Mesothelial cell of epicardium (in vitro differentiated cells): ENCODE measurements around the gene FAXC. TPM values are rescaled to one million over a fixed set of nuclear protein-coding genes. Genes with fewer than 3 reads are reported as not detected.

Experiments used
- DNase-seq, 2 experiments: peaks; one replicate each; pipeline ENCODE4 v3.0.0; 2021; ENCODE audit warnings: low spot score in 2 of 2; ENCODE audit not compliant: unreplicated experiment in 2 of 2
- H3K27ac Mint-ChIP-seq: 2 replicates; pipeline ENCODE4 v1.8.0; 2021; ENCODE audit warnings: mixed read lengths
- H3K27me3 Mint-ChIP-seq: 2 replicates; pipeline ENCODE4 v1.8.0; 2021; ENCODE audit warnings: low read depth, mixed read lengths
- H3K36me3 Mint-ChIP-seq: 2 replicates; pipeline ENCODE4 v1.8.0; 2021; ENCODE audit warnings: mixed read lengths
- H3K4me1 Mint-ChIP-seq: 2 replicates; pipeline ENCODE4 v1.8.0; 2021; ENCODE audit warnings: mixed read lengths
- H3K4me3 Mint-ChIP-seq: 2 replicates; pipeline ENCODE4 v1.8.0; 2021; ENCODE audit warnings: mild to moderate bottlenecking, moderate library complexity, mixed read lengths
- H3K9me3 Mint-ChIP-seq: 2 replicates; pipeline ENCODE4 v1.8.0; 2021; ENCODE audit warnings: mixed read lengths
- CTCF ChIP-seq: fragments of 200-600 bp; sonication (generic); IDR thresholded peaks from one replicate; pipeline ENCODE4 v1.5.0; 2021; ENCODE audit warnings: antibody characterized with exemption; ENCODE audit not compliant: unreplicated experiment
- total RNA-seq: library from RNA; stranded (reverse); gene quantifications from 3 replicates; pipeline ENCODE4 v1.2.1, GENCODE V29; 2021

Gene FAXC
- total RNA-seq, 1 donor from 2014 or later, result 11.0 TPM

- Mint-ChIP-seq H3K4me3 (no peak overlapping the region), H3K36me3 (peaks cover 7% of the 10 kb centered on the region), H3K27me3 (no peaks in the 10 kb centered on the region), H3K9me3 (no peaks in the 10 kb centered on the region), H3K27ac (no peak overlapping the region), H3K4me1 (no peaks in the 10 kb centered on the region)
- no peak for DNase-seq
- no peak for TF ChIP-seq CTCF
Observed at GRCh38 chr6:99287523-99287922, 62.0 kb downstream of the FAXC start.

- Mint-ChIP-seq H3K27ac (no peak overlapping the region), H3K9me3 (no peaks in the 10 kb centered on the region), H3K27me3 (no peaks in the 10 kb centered on the region), H3K4me1 (no peaks in the 10 kb centered on the region), H3K36me3 (peaks cover 6% of the 10 kb centered on the region), H3K4me3 (no peak overlapping the region)
- no peak for DNase-seq
- TF ChIP-seq CTCF, result no peak
Observed at GRCh38 chr6:99285881-99286280, 63.6 kb downstream of the FAXC start.

GRCh38 chr6:99282479-99283062 lies 66.9 kb downstream of the FAXC start:
- Mint-ChIP-seq H3K4me1 (no peaks in the 10 kb centered on the region), H3K27me3 (no peaks in the 10 kb centered on the region), H3K36me3 (peaks cover 8% of the 10 kb centered on the region), H3K4me3 (no peak overlapping the region), H3K9me3 (no peaks in the 10 kb centered on the region), H3K27ac (no peak overlapping the region)
- no peak for DNase-seq
- TF ChIP-seq CTCF, result no peak

GRCh38 chr6:99276747-99277146 lies 72.7 kb downstream of the FAXC start:
- Mint-ChIP-seq H3K4me3 (no peak overlapping the region), H3K27me3 (no peaks in the 10 kb centered on the region), H3K27ac (no peak overlapping the region), H3K9me3 (no peaks in the 10 kb centered on the region), H3K36me3 (peaks cover 8% of the 10 kb centered on the region), H3K4me1 (no peaks in the 10 kb centered on the region)
- no peak for DNase-seq
- no peak for TF ChIP-seq CTCF

- H3K9me3 Mint-ChIP-seq, result peaks cover 3% of the 10 kb centered on the region
- H3K27me3 Mint-ChIP-seq, result peaks cover 9% of the 10 kb centered on the region
- no peaks in the 10 kb centered on the region for H3K4me1 Mint-ChIP-seq
- no peaks in the 10 kb centered on the region for H3K36me3 Mint-ChIP-seq
- no peak overlapping the region for H3K27ac Mint-ChIP-seq
- no peak for TF ChIP-seq CTCF
- no peak overlapping the region for H3K4me3 Mint-ChIP-seq
- no peak for DNase-seq
Observed at GRCh38 chr6:99270826-99271225, 78.6 kb downstream of the FAXC start.

- Mint-ChIP-seq H3K27ac (no peak overlapping the region), H3K27me3 (peaks cover 9% of the 10 kb centered on the region), H3K4me3 (no peak overlapping the region), H3K4me1 (no peaks in the 10 kb centered on the region), H3K36me3 (no peaks in the 10 kb centered on the region), H3K9me3 (peaks cover 3% of the 10 kb centered on the region)
- no peak for TF ChIP-seq CTCF
- no peak for DNase-seq
Observed at GRCh38 chr6:99270030-99270429, 79.4 kb downstream of the FAXC start.
